AG04449 (cell line): Measurements from ENCODE around the gene DCP1B.

Experiments
- CTCF ChIA-PET: fragments of 350-600 bp; formaldehyde crosslinking; extraction: SDS; loops from one replicate; lab custom pipeline; 2021; ENCODE audit warnings: antibody characterized with exemption; lab: Yijun Ruan, JAX
- POLR2A ChIA-PET: fragments of 400-600, 350-600 bp; formaldehyde crosslinking; extraction: SDS; loops from one replicate; lab custom pipeline; 2020; ENCODE audit warnings: antibody characterized with exemption, inconsistent platforms; lab: Yijun Ruan, JAX
- DNase-seq: peaks from one replicate; pipeline ENCODE4 v3.0.0-alpha.2; 2010; ENCODE audit warnings: low read depth, low spot score
- H3K4me3 ChIP-seq: 2 replicates; pipeline ENCODE4 v1.5.1; 2011; ENCODE audit warnings: low read depth, mild to moderate bottlenecking, control low read depth, low read length
- TF ChIP-seq, protein P1 (sequence below): IDR thresholded peaks from one replicate; pipeline ENCODE4 v1.5.1; 2011; ENCODE audit warnings: mild to moderate bottlenecking, moderate library complexity, low read length, control low read depth, inconsistent platforms; ENCODE audit not compliant: insufficient read depth; ENCODE audit errors: missing control alignments

The DCP1B gene

GRCh38 chr12:2034633-2035430 is 30.6 kb upstream of the DCP1B start:
- CTCF ChIA-PET: interaction anchor here (0.7 to 4.7 kb wide), 38 partner anchors 8 to 548 kb away, joined by 3 to 57 read pairs (median 4); no protein-coding TSS in a partner anchor
- TF ChIP-seq, protein P1, sequence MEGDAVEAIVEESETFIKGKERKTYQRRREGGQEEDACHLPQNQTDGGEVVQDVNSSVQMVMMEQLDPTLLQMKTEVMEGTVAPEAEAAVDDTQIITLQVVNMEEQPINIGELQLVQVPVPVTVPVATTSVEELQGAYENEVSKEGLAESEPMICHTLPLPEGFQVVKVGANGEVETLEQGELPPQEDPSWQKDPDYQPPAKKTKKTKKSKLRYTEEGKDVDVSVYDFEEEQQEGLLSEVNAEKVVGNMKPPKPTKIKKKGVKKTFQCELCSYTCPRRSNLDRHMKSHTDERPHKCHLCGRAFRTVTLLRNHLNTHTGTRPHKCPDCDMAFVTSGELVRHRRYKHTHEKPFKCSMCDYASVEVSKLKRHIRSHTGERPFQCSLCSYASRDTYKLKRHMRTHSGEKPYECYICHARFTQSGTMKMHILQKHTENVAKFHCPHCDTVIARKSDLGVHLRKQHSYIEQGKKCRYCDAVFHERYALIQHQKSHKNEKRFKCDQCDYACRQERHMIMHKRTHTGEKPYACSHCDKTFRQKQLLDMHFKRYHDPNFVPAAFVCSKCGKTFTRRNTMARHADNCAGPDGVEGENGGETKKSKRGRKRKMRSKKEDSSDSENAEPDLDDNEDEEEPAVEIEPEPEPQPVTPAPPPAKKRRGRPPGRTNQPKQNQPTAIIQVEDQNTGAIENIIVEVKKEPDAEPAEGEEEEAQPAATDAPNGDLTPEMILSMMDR: peak; percentile 92
- no peak for DNase-seq
- H3K4me3 ChIP-seq: peak overlapping the region; percentile 47
- POLR2A ChIA-PET: no interaction called here

GRCh38 chr12:2032506-2032905 is 28.2 kb upstream of the DCP1B start:
- TF ChIP-seq, protein P1: no peak
- CTCF ChIA-PET: interaction anchor here (1.4 to 4.2 kb wide), 3 partner anchors 9 to 237 kb away, joined by 8 to 50 read pairs (median 14); no protein-coding TSS in a partner anchor
- DNase-seq: no peak
- POLR2A ChIA-PET: no interaction called here
- no peak overlapping the region for H3K4me3 ChIP-seq

DNA sequence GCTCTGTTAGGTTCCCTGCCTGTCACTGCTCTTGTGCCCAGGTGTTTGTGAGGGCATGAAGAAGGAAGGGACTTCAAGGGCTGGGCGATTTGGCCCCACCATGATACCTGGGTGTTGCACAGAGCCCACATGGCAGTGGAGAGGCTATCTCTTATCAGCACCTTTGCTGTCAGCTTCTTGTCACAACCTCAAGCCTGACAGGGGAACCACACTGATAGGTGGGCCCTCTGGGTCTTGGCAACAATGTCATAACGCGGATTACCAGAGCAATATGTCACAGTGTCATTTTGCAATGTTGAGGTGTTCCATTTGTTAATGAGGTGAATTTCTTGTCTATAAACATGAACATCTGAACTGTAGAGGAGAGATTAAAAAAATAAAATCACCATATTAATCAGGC is 25.6 kb upstream of the DCP1B start:
- POLR2A ChIA-PET: no interaction called here
- no peak overlapping the region for H3K4me3 ChIP-seq
- no peak for DNase-seq
- CTCF ChIA-PET: interaction anchor here (1.3 kb wide), 1 partner anchor 13 kb away, joined by 4 read pairs; no protein-coding TSS in a partner anchor
- TF ChIP-seq, protein P1: no peak

DNA sequence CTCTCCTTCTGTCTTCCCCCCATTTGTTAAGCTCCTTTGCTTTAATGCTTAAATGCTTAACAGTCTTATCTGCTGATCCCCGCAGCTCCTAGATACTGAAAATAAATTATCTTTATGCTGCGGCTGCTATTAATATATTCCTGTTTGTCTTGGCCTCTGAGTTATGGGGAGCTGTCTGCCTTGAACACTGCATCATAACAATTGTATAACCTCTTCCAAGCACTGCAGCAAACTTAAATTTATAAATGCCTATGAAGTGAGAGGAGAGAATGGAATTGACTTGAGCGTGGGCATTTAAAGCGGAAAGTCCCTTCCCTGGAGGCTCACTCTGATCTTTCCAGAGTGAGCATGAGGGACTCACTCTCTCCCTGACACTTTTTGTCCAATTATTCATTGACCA is 23.1 kb upstream of the DCP1B start:
- no peak for DNase-seq
- TF ChIP-seq, protein P1: no peak
- no peak overlapping the region for H3K4me3 ChIP-seq
- ChIA-PET POLR2A (no interaction called here), CTCF (interaction anchor here (1.2 to 7.1 kb wide), 5 partner anchors 8 to 87 kb away, joined by 3 to 57 read pairs (median 5); no protein-coding TSS in a partner anchor)

GRCh38 chr12:2023365-2023764 is 19.1 kb upstream of the DCP1B start:
- CTCF ChIA-PET: interaction anchor here (1.4 to 7.1 kb wide), 3 partner anchors 10 to 253 kb away, joined by 3 to 57 read pairs (median 8); no protein-coding TSS in a partner anchor
- POLR2A ChIA-PET: no interaction called here
- TF ChIP-seq, protein P1: no peak
- no peak overlapping the region for H3K4me3 ChIP-seq
- no peak for DNase-seq

DNA sequence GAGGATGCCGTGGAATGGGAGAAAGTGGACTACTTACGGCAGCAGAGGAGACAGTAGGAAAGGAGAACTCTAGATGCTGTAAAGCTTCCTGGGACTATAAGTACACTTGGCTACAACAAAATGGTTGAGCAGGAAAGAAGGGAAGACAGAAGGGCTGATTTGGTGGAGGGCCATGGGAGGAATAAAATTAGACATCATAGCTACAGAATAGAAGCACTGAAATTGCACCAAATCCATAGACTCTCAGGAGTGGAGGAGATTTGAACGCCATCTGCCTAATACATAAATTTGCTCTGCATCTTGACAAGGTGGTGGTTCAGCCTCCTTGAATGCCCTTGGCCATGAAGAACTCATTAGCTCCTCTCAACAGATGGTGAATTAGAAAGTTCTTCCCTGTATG is 16.3 kb upstream of the DCP1B start:
- TF ChIP-seq, protein P1: no peak
- no peak overlapping the region for H3K4me3 ChIP-seq
- no peak for DNase-seq
- ChIA-PET POLR2A (no interaction called here), CTCF (interaction anchor here (1.8 to 7.4 kb wide), 2 partner anchors 14 to 17 kb away, joined by 5 to 50 read pairs; no protein-coding TSS in a partner anchor)
